LNCaP clone FGC (cell line): ENCODE results near the gene MS4A7.

Experiments
- DNase-seq: peaks from one replicate; pipeline ENCODE4 v3.0.0-alpha.2; 2011; ENCODE audit warnings: low read depth
- H3K4me3 ChIP-seq: 2 replicates; pipeline ENCODE4 v1.5.1; 2011; ENCODE audit warnings: mild to moderate bottlenecking, low read depth, low read length, control low read depth
- TF ChIP-seq, protein P1 (sequence below): IDR thresholded peaks from 2 replicates; pipeline ENCODE4 v1.5.1; 2012; ENCODE audit warnings: mild to moderate bottlenecking; ENCODE audit not compliant: control insufficient read depth, insufficient read depth; ENCODE audit errors: extremely low read depth

Gene MS4A7

DNA sequence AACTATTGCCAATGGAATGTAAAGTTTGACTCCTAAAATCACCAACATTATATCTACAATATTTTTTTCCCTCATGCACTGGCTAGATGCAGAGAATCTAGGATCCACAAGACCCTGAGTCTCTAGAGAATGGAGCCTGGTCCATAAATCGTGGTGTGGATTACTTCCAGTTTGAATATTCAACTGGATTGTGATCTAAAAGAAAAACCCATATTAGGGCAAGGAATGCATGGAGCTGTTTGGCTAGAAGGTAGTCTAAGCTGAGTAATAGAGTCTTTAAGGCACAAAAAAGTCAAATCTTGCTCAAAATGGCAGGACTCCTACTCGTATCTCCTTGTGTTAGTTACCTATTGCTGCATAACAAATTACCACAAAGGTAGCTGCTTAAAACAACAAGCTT lies 41.7 kb downstream of the MS4A7 start:
- TF ChIP-seq, protein P1, sequence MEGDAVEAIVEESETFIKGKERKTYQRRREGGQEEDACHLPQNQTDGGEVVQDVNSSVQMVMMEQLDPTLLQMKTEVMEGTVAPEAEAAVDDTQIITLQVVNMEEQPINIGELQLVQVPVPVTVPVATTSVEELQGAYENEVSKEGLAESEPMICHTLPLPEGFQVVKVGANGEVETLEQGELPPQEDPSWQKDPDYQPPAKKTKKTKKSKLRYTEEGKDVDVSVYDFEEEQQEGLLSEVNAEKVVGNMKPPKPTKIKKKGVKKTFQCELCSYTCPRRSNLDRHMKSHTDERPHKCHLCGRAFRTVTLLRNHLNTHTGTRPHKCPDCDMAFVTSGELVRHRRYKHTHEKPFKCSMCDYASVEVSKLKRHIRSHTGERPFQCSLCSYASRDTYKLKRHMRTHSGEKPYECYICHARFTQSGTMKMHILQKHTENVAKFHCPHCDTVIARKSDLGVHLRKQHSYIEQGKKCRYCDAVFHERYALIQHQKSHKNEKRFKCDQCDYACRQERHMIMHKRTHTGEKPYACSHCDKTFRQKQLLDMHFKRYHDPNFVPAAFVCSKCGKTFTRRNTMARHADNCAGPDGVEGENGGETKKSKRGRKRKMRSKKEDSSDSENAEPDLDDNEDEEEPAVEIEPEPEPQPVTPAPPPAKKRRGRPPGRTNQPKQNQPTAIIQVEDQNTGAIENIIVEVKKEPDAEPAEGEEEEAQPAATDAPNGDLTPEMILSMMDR = no peak
- H3K4me3 ChIP-seq = no peak overlapping the region
- no peak for DNase-seq

DNA sequence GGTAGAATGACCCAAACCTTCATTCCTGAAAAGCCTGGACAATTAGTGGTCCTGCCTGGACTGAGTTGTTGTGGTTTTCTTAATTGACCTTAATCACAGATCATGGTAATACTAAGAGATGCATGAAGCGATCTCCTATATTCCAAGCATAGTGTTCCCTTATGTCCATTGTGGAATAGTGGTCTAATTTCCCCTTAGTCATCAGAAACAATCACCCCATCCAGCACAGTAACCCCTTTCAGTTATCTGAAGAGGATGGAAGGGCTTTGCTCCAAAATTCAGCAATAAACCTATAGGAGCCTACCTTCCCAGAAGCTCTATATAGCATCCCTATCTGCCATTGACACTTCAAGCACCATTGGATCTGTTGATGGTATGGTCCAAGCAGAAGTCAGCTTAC lies 44.3 kb downstream of the MS4A7 start:
- H3K4me3 ChIP-seq = no peak overlapping the region
- no peak for DNase-seq
- TF ChIP-seq, protein P1 = no peak

- H3K4me3 ChIP-seq = no peak overlapping the region
- DNase-seq = no peak
- TF ChIP-seq, protein P1 = no peak
Measured at GRCh38 chr11:60428517-60428916, 50.2 kb downstream of the MS4A7 start.

DNA sequence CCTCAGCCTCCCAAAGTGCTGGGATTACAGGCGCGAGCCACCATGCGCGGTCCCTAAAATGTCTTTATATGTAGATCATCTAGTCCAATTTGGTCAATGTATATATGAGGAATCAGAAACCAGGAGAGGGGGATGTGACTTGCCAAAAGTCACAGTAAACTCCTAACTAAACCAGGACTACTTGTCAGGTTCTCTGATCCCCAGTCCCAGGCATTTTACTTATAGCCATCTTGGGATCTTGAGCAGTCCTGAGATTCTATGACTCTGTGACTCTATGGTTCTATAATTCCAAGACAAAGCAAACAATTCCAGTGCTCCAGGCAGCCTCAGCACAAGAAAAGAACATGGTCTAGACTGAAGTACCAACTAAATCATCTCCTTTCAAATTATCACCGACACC lies 50.9 kb downstream of the MS4A7 start, which contains the start of gene MS4A5:
TSS of gene MS4A5 (plus strand) at position 301 of the 400 bp plus-strand sequence. CDS start 103 bp downstream, outside the sequence.
- TF ChIP-seq, protein P1 = no peak
- DNase-seq = no peak
- no peak within 1 kb of the TSS for H3K4me3 ChIP-seq

- H3K4me3 ChIP-seq = no peak overlapping the region
- DNase-seq = no peak
- TF ChIP-seq, protein P1 = no peak
Measured at GRCh38 chr11:60431251-60431650, 52.9 kb downstream of the MS4A7 start.

DNA sequence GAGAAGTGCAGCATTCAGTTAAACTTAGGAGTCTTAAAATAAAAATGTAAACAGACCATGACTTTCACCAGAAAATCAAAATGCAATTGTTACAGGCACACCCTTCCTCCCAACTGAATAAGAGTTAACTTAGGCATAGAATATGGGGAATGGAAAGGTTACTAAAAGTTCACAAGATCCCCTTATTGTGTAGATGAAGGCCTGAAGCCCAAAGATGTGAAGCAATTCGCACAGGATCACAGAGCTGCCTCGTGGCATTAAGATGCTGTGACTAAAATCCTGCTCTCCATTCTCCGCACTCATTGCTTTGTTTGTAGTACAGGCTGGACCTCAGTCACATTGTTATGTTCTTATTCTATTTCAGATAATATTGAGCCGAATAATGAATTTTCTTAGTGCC lies 55.1 kb downstream of the MS4A7 start:
- H3K4me3 ChIP-seq = no peak overlapping the region
- TF ChIP-seq, protein P1 = no peak
- DNase-seq = no peak
